Measurements from ENCODE around the gene DBP. TPM values are rescaled to one million over a fixed set of nuclear protein-coding genes. Genes with fewer than 3 reads are reported as not detected.

Gene DBP
- total and polyA plus RNA-seq, 2 of the 13 experiments (the other 11 are each of a cell fraction or from before 2014, with no cell fraction given) = 1.7 to 5.8 TPM

GRCh38 chr19:48654299-48655059, 17.3 kb upstream of the DBP start (continued):
- TF ChIP-seq TFDP1 (CRISPR knock-in tag; IDR thresholded peaks at IDR 0.05; ENCODE audit: borderline replicate concordance) (no peak), ZNF879 (CRISPR knock-in tag; IDR thresholded peaks at IDR 0.05) (no peak), ZNF570 (CRISPR knock-in tag; IDR thresholded peaks at IDR 0.05; ENCODE audit: borderline replicate concordance) (no peak)

DNA sequence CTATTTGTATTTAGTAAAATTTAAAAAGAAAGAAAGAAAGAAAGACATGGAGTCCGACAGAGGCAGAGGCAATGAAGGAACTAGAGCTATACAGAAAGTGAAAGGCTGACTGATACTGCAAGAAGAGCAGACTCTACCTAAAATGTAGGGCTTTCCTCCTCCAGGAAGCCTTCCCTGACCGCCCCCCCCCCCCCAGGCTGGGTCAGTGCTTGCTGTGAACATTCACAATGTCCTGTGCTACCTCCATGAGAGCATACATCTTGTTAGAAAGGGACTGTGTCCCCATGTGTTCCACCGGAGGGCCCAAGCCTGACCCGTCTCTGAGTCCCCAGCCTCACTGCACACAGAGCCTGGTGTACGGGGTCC, 14.5 kb upstream of the DBP start:
- CTCF ChIA-PET (ENCODE audit: low intra/inter-chr PET ratio, low total read pairs) = no interaction called here
- no peak overlapping the region for H3K4me3 ChIP-seq (replicated peaks in 1 of 3; ENCODE audit: insufficient read depth in 1 of 3, low read depth in 2 of 3, low read length in 3 of 3)
- H3K36me3 ChIP-seq (replicated peaks in 1 of 2; ENCODE audit: control insufficient read depth in 1 of 2, insufficient read depth in 2 of 2, low read length in 2 of 2) = no peaks in the 10 kb centered on the region
- no peak overlapping the region for H3K4me2 ChIP-seq (ENCODE audit: low read depth, low read length)
- no peaks in the 10 kb centered on the region for H3K27me3 ChIP-seq (ENCODE audit: control insufficient read depth in 1 of 2, insufficient read depth in 2 of 2, low read length in 2 of 2)
- in situ Hi-C loops (cut with HindIII; ENCODE audit: extremely low pct_ligation_motif_present, low pct_unique_long_range_greater_than_20kb) = no loop called here
- H3K27ac ChIP-seq (ENCODE audit: extremely low read length, insufficient read depth, low read length) = no peak overlapping the region
- 46% methylated on average over 5 of the region's 5 CpGs for WGBS (ENCODE audit: low lambda C conversion rate)
- no peaks in the 10 kb centered on the region for H4K20me1 ChIP-seq (ENCODE audit: insufficient read depth, low read length)
- FAIRE-seq (no peak), DNase-seq (ENCODE audit: low spot score) (no peak), ATAC-seq (no peak)
- no TSS peak for BruUV-seq (replicated peaks)
- peaks cover 15% of the 10 kb centered on the region for H3K4me1 ChIP-seq (ENCODE audit: insufficient read depth, low read length)
- intact Hi-C loops (cut with micrococcal nuclease; ENCODE audit: unreplicated experiment) = no loop called here
- no peaks in the 10 kb centered on the region for H3K9me3 ChIP-seq (ENCODE audit: low read length)
- no peaks in the 10 kb centered on the region for H3K79me2 ChIP-seq (ENCODE audit: insufficient read depth, low read length)
- POLR2A ChIA-PET = no interaction called here
- TF ChIP-seq BCL3 (CRISPR knock-in tag; IDR thresholded peaks at IDR 0.05) (no peak), SRSF4 (IDR thresholded peaks at IDR 0.05; ENCODE audit: low read depth, low read length, poor library complexity, severe bottlenecking) (no peak), TGIF2 (CRISPR knock-in tag; IDR thresholded peaks at IDR 0.05) (no peak), ZNF773 (CRISPR knock-in tag; IDR thresholded peaks at IDR 0.05; ENCODE audit: borderline replicate concordance) (no peak), ARHGAP35 (CRISPR knock-in tag; IDR thresholded peaks at IDR 0.05; ENCODE audit: borderline replicate concordance) (no peak), ZNF616 (CRISPR knock-in tag; IDR thresholded peaks at IDR 0.05; ENCODE audit: low read depth) (no peak), ZNF274 (CRISPR knock-in tag; IDR thresholded peaks at IDR 0.05) (no peak), TSC22D2 (CRISPR knock-in tag; IDR thresholded peaks at IDR 0.05; ENCODE audit: borderline replicate concordance) (no peak), ZFAT (CRISPR knock-in tag; conservative IDR thresholded peaks at IDR 0.05) (no peak)
- no peak overlapping the region for H3K9ac ChIP-seq (ENCODE audit: insufficient read depth, low read depth, low read length)
- no peak overlapping the region for H2AFZ ChIP-seq (ENCODE audit: low read length)

All from HepG2 (cell line).